Motor neuron (in vitro differentiated cells): ENCODE data around the gene GDAP2. TPM values are rescaled to one million over a fixed set of nuclear protein-coding genes. Genes with fewer than 3 reads are reported as not detected.

Source experiments
- ATAC-seq, 8 experiments: fragments of 200-7000 bp; cut with Tn5 transposase; replicated peaks in 6 of 8; 2 replicates each; pipeline ENCODE4 v1.8.0; 2021; ENCODE audit warnings: mild to moderate bottlenecking in 8 of 8, moderate library complexity in 8 of 8
- H3K27ac ChIP-seq, 2 donors: fragments of 250-450 bp; sonication (Bioruptor Pico); 2 replicates each; pipeline ENCODE4 v1.9.0; 2021; ENCODE audit warnings: antibody characterized with exemption in 2 of 2, mild to moderate bottlenecking in 2 of 2, moderate library complexity in 1 of 2
- H3K4me1 ChIP-seq, 2 donors: fragments of 250-450 bp; sonication (Bioruptor Pico); replicated peaks in 1 of 2; 2 replicates each; pipeline ENCODE4 v1.6.1; 2021; ENCODE audit warnings: antibody characterized with exemption in 2 of 2, mild to moderate bottlenecking in 2 of 2, moderate library complexity in 1 of 2
- H3K4me3 ChIP-seq, 5 donors: fragments of 250-450 bp; sonication (Bioruptor Pico); 2 replicates each; pipeline ENCODE4 v1.9.0; 2021; ENCODE audit warnings: antibody characterized with exemption in 5 of 5, mild to moderate bottlenecking in 5 of 5, moderate library complexity in 4 of 5
- WGBS, 10 experiments: fragments of 450-650 bp; shearing (Covaris generic); methylation state at CpG; one replicate each; pipeline ENCODE4 v1.0.0; 2022; 5-methylcytosine and 5-hydroxymethylcytosine counted together
- in situ Hi-C, 9 experiments: fragments of 400-800 bp; cut with MboI; loops; one replicate each; pipeline ENCODE4 v1.15.0; 2021; ENCODE audit warnings: low sequenced_read_pairs in 9 of 9, low pct_unique_long_range_greater_than_20kb in 2 of 9; ENCODE audit not compliant: unreplicated experiment in 9 of 9
- total RNA-seq, 8 experiments: library from RNA; unstranded; fragments of 300-600 nt; gene quantifications; 2 replicates each; pipeline versions ENCODE4 v1.2.3 to v1.2.4, GENCODE V29; 2022

GDAP2 gene
- total RNA-seq, 8 experiments from 2014 or later = 21.2 to 38.1 (median 26.4) TPM

GRCh38 chr1:117826540-117827078 is 102.8 kb downstream of the GDAP2 start:
- H3K4me3 ChIP-seq = no peak overlapping the region
- no peak overlapping the region for H3K27ac ChIP-seq
- H3K4me1 ChIP-seq = no peaks in the 10 kb centered on the region
- in situ Hi-C loops = no loop called here
- peak in 3 of 8 experiments; percentile 54 to 60 (median 56) for ATAC-seq
- 0 to 100% (median 75%) methylated on average over 1 of the region's 1 CpG; no CpG with 5 or more reads in 5 of the 10 experiments for WGBS, 10 experiments

- 0 to 88% (median 10%) methylated on average over 2 of the region's 2 CpGs; no CpG with 5 or more reads in 3 of the 10 experiments for WGBS, 10 experiments
Observed at GRCh38 chr1:117826119-117826518, 103.3 kb downstream of the GDAP2 start.

GRCh38 chr1:117825414-117825813 is 104.0 kb downstream of the GDAP2 start:
- no peak overlapping the region for H3K4me3 ChIP-seq
- H3K27ac ChIP-seq = no peak overlapping the region
- 8 to 60% (median 50%) methylated on average over 1 to 2 of the region's 2 CpGs; no CpG with 5 or more reads in 5 of the 10 experiments for WGBS, 10 experiments
- no peaks in the 10 kb centered on the region for H3K4me1 ChIP-seq
- in situ Hi-C loops = no loop called here
- ATAC-seq = no peak

More at GRCh38 chr1:117826119-117826518, 103.3 kb downstream of the GDAP2 start:
- Histone ChIP-seq H3K27ac (no peak overlapping the region), H3K4me1 (no peaks in the 10 kb centered on the region), H3K4me3 (no peak overlapping the region)
- in situ Hi-C loops = no loop called here
- ATAC-seq = no peak

- peak in 1 of 8 experiments; percentile 51 for ATAC-seq
- Histone ChIP-seq H3K4me3 (no peak overlapping the region), H3K27ac (no peak overlapping the region), H3K4me1 (no peaks in the 10 kb centered on the region)
- 0 to 88% (median 86%) methylated on average over 1 of the region's 1 CpG; no CpG with 5 or more reads in 5 of the 10 experiments for WGBS, 10 experiments
- in situ Hi-C loops = no loop called here
Observed at GRCh38 chr1:117824616-117825015, 104.8 kb downstream of the GDAP2 start.

GRCh38 chr1:117821774-117822482 is 107.5 kb downstream of the GDAP2 start:
- ATAC-seq = peak in 7 of 8 experiments; percentile 17 to 94 (median 84)
- no peak overlapping the region for H3K27ac ChIP-seq
- in situ Hi-C loops = no loop called here

GRCh38 chr1:117821382-117821755 is 108.1 kb downstream of the GDAP2 start:
- Histone ChIP-seq H3K4me3 (no peak overlapping the region), H3K27ac (no peak overlapping the region), H3K4me1 (no peaks in the 10 kb centered on the region)
- in situ Hi-C loops = no loop called here
- 53 to 100% (median 67%) methylated on average over 1 to 5 of the region's 5 CpGs; no CpG with 5 or more reads in 4 of the 10 experiments for WGBS, 10 experiments
- peak in 1 of 8 experiments; percentile 49 for ATAC-seq

More at GRCh38 chr1:117821774-117822482, 107.5 kb downstream of the GDAP2 start:
- WGBS, 10 experiments = 57 to 88% (median 82%) methylated on average over 2 to 3 of the region's 3 CpGs; no CpG with 5 or more reads in 2 of the 10 experiments
- Histone ChIP-seq H3K4me1 (no peaks in the 10 kb centered on the region), H3K4me3 (no peak overlapping the region)

GRCh38 chr1:117820694-117821381 is 108.6 kb downstream of the GDAP2 start:
- ATAC-seq = peak in 3 of 8 experiments; percentile 20 to 33 (median 21)
- Histone ChIP-seq H3K27ac (no peak overlapping the region), H3K4me1 (no peaks in the 10 kb centered on the region), H3K4me3 (no peak overlapping the region)
- WGBS, 10 experiments = 81 to 100% (median 93%) methylated on average over 3 to 7 of the region's 7 CpGs; no CpG with 5 or more reads in 6 of the 10 experiments
- in situ Hi-C loops = no loop called here

GRCh38 chr1:117820096-117820495 is 109.3 kb downstream of the GDAP2 start:
- in situ Hi-C loops = no loop called here
- WGBS, 10 experiments = 75 to 100% (median 100%) methylated on average over 1 to 2 of the region's 2 CpGs; no CpG with 5 or more reads in 4 of the 10 experiments
- H3K4me1 ChIP-seq = no peaks in the 10 kb centered on the region
- no peak overlapping the region for H3K4me3 ChIP-seq
- H3K27ac ChIP-seq = no peak overlapping the region
- ATAC-seq = no peak

- Histone ChIP-seq H3K4me1 (no peaks in the 10 kb centered on the region), H3K27ac (no peak overlapping the region), H3K4me3 (no peak overlapping the region)
- in situ Hi-C loops = no loop called here
- WGBS, 10 experiments = 0 to 100% (median 71%) methylated on average over 1 to 4 of the region's 4 CpGs; no CpG with 5 or more reads in 4 of the 10 experiments
- ATAC-seq = no peak
Observed at GRCh38 chr1:117819301-117819700, 110.1 kb downstream of the GDAP2 start.

GRCh38 chr1:117818456-117818855 is 111.0 kb downstream of the GDAP2 start:
- H3K27ac ChIP-seq = no peak overlapping the region
- H3K4me3 ChIP-seq = no peak overlapping the region
- no peak for ATAC-seq
- in situ Hi-C loops = no loop called here
- no peaks in the 10 kb centered on the region for H3K4me1 ChIP-seq
- 66 to 98% (median 81%) methylated on average over 1 to 6 of the region's 8 CpGs; no CpG with 5 or more reads in 2 of the 10 experiments for WGBS, 10 experiments

- WGBS, 10 experiments = 64 to 100% (median 81%) methylated on average over 1 to 5 of the region's 5 CpGs; no CpG with 5 or more reads in 1 of the 10 experiments
- no peak for ATAC-seq
- in situ Hi-C loops = no loop called here
- H3K27ac ChIP-seq = no peak overlapping the region
- no peak overlapping the region for H3K4me3 ChIP-seq
- no peaks in the 10 kb centered on the region for H3K4me1 ChIP-seq
Observed at GRCh38 chr1:117817629-117818028, 111.8 kb downstream of the GDAP2 start.

GRCh38 chr1:117815926-117816325 is 113.5 kb downstream of the GDAP2 start:
- Histone ChIP-seq H3K4me3 (no peak overlapping the region), H3K4me1 (no peaks in the 10 kb centered on the region), H3K27ac (no peak overlapping the region)
- no peak for ATAC-seq
- 40 to 100% (median 67%) methylated on average over 1 to 9 of the region's 9 CpGs; no CpG with 5 or more reads in 1 of the 10 experiments for WGBS, 10 experiments
- in situ Hi-C loops = no loop called here
